ENCODE measurements around the gene MYH9.

Gene MYH9

GRCh38 chr22:36344106-36344827, 43.5 kb downstream of the MYH9 start:
- no peak for DNase-seq

GRCh38 chr22:36343720-36344105, 44.1 kb downstream of the MYH9 start:
- DNase-seq, result no peak

- no peak for DNase-seq
Measured at GRCh38 chr22:36343070-36343719, 44.6 kb downstream of the MYH9 start.

GRCh38 chr22:36341640-36342041, 46.1 kb downstream of the MYH9 start:
- no peak for DNase-seq

GRCh38 chr22:36340621-36341020, 47.1 kb downstream of the MYH9 start:
- DNase-seq, result no peak

- DNase-seq, result no peak
Measured at GRCh38 chr22:36339171-36340065, 48.3 kb downstream of the MYH9 start.

GRCh38 chr22:36337365-36338130, 50.2 kb downstream of the MYH9 start:
- DNase-seq, result no peak

- DNase-seq, result no peak
Measured at GRCh38 chr22:36336246-36337182, 51.3 kb downstream of the MYH9 start.

GRCh38 chr22:36335621-36336020, 52.1 kb downstream of the MYH9 start:
- DNase-seq, result no peak

- peak; percentile 35 for DNase-seq
Measured at GRCh38 chr22:36334821-36335603, 52.8 kb downstream of the MYH9 start.

GRCh38 chr22:36334081-36334820, 53.5 kb downstream of the MYH9 start:
- DNase-seq, result peak; percentile 36

- DNase-seq, result no peak
Measured at GRCh38 chr22:36333644-36334043, 54.1 kb downstream of the MYH9 start.

- DNase-seq, result peak; percentile 53
Measured at GRCh38 chr22:36332623-36333332, 55.0 kb downstream of the MYH9 start.

- DNase-seq, result peak; percentile 65
Measured at GRCh38 chr22:36331912-36332622, 55.7 kb downstream of the MYH9 start.

- DNase-seq, result peak; percentile 89
Measured at GRCh38 chr22:36331306-36331911, 56.4 kb downstream of the MYH9 start.

- no peak for DNase-seq
Measured at GRCh38 chr22:36330655-36331305, 57.0 kb downstream of the MYH9 start.

GRCh38 chr22:36330127-36330526, 57.6 kb downstream of the MYH9 start:
- DNase-seq, result no peak

All from CD4-positive, alpha-beta T cell treated with Interleukin-15 for 1 hour (primary cell).